ENCODE results near the gene DLK1.

Gene DLK1

GRCh38 chr14:100687386-100687785, 39.3 kb upstream of the DLK1 start:
- no peak overlapping the region for H3K4me3 ChIP-seq (ENCODE audit: control insufficient read depth in 1 of 7, extremely low read depth in 1 of 7, insufficient read depth in 4 of 7, low read depth in 2 of 7, low read length in 6 of 7)
- ChIA-PET POLR2A (no interaction called here), CTCF (interaction anchor here (1.4 kb wide), 1 partner anchor 11 kb away, joined by 3 read pairs; no protein-coding TSS in a partner anchor)
- no peaks in the 10 kb centered on the region for H3K36me3 ChIP-seq (ENCODE audit: control insufficient read depth in 4 of 4, insufficient read depth in 4 of 4, low read length in 3 of 4)
- H3K4me1 ChIP-seq (ENCODE audit: control extremely low read depth in 1 of 4, control insufficient read depth in 4 of 4, insufficient read depth in 4 of 4, low read length in 3 of 4) = peaks cover 7 to 20% (median 9%) of the 10 kb centered on the region in 4 experiments
- DNase-seq = no peak
- no peaks in the 10 kb centered on the region for H3K9me3 ChIP-seq (ENCODE audit: control extremely low read depth in 1 of 5, control insufficient read depth in 4 of 5, insufficient read depth in 2 of 5, low read depth in 1 of 5, low read length in 4 of 5)
- no peak overlapping the region for H3K27ac ChIP-seq (ENCODE audit: insufficient read depth in 1 of 2, low read depth in 1 of 2, low read length in 2 of 2, poor library complexity in 1 of 2, severe bottlenecking in 2 of 2)
- WGBS (ENCODE audit: insufficient coverage) = 96% methylated on average over 10 of the region's 12 CpGs
- no peaks in the 10 kb centered on the region for H3K27me3 ChIP-seq (replicated peaks in 2 of 5; ENCODE audit: control insufficient read depth in 4 of 5, insufficient read depth in 5 of 5, low read length in 4 of 5)

GRCh38 chr14:100688051-100688450, 38.6 kb upstream of the DLK1 start:
- whole genome bisulfite sequencing (ENCODE audit: insufficient coverage) = 87% methylated on average over 10 of the region's 10 CpGs
- H3K4me3 ChIP-seq (ENCODE audit: control insufficient read depth in 1 of 7, extremely low read depth in 1 of 7, insufficient read depth in 4 of 7, low read depth in 2 of 7, low read length in 6 of 7) = no peak overlapping the region
- POLR2A ChIA-PET = no interaction called here
- no peak for DNase-seq
- no peak overlapping the region for H3K27ac ChIP-seq (ENCODE audit: insufficient read depth in 1 of 2, low read depth in 1 of 2, low read length in 2 of 2, poor library complexity in 1 of 2, severe bottlenecking in 2 of 2)
- CTCF ChIA-PET = interaction anchor here (1.4 kb wide), 1 partner anchor 12 kb away, joined by 3 read pairs; no protein-coding TSS in a partner anchor
- H3K27me3 ChIP-seq (replicated peaks in 2 of 5; ENCODE audit: control insufficient read depth in 4 of 5, insufficient read depth in 5 of 5, low read length in 4 of 5) = no peaks in the 10 kb centered on the region
- no peaks in the 10 kb centered on the region for H3K36me3 ChIP-seq (ENCODE audit: control insufficient read depth in 4 of 4, insufficient read depth in 4 of 4, low read length in 3 of 4)
- H3K4me1 ChIP-seq (ENCODE audit: control extremely low read depth in 1 of 4, control insufficient read depth in 4 of 4, insufficient read depth in 4 of 4, low read length in 3 of 4) = peaks cover 7 to 22% (median 9%) of the 10 kb centered on the region in 4 experiments
- H3K9me3 ChIP-seq (ENCODE audit: control extremely low read depth in 1 of 5, control insufficient read depth in 4 of 5, insufficient read depth in 2 of 5, low read depth in 1 of 5, low read length in 4 of 5) = no peaks in the 10 kb centered on the region

- POLR2A ChIA-PET = no interaction called here
- DNase-seq = no peak
- Histone ChIP-seq H3K27ac (ENCODE audit: insufficient read depth in 1 of 2, low read depth in 1 of 2, low read length in 2 of 2, poor library complexity in 1 of 2, severe bottlenecking in 2 of 2) (no peak overlapping the region), H3K36me3 (ENCODE audit: control insufficient read depth in 4 of 4, insufficient read depth in 4 of 4, low read length in 3 of 4) (no peaks in the 10 kb centered on the region), H3K4me3 (ENCODE audit: control insufficient read depth in 1 of 7, extremely low read depth in 1 of 7, insufficient read depth in 4 of 7, low read depth in 2 of 7, low read length in 6 of 7) (no peak overlapping the region), H3K9me3 (ENCODE audit: control extremely low read depth in 1 of 5, control insufficient read depth in 4 of 5, insufficient read depth in 2 of 5, low read depth in 1 of 5, low read length in 4 of 5) (no peaks in the 10 kb centered on the region), H3K27me3 (replicated peaks in 2 of 5; ENCODE audit: control insufficient read depth in 4 of 5, insufficient read depth in 5 of 5, low read length in 4 of 5) (no peaks in the 10 kb centered on the region), H3K4me1 (ENCODE audit: control extremely low read depth in 1 of 4, control insufficient read depth in 4 of 4, insufficient read depth in 4 of 4, low read length in 3 of 4) (peaks cover 3 to 21% (median 4%) of the 10 kb centered on the region in 4 experiments)
- WGBS (ENCODE audit: insufficient coverage) = over 99% methylated on average over 17 of the region's 26 CpGs
- CTCF ChIA-PET = no interaction called here
These were observed 37.9 kb upstream of the DLK1 start for GRCh38 chr14:100688598-100689461.

GRCh38 chr14:100690672-100691071, 36.0 kb upstream of the DLK1 start:
- whole genome bisulfite sequencing (ENCODE audit: insufficient coverage) = 96% methylated on average over 4 of the region's 5 CpGs
- no peak for DNase-seq
- Histone ChIP-seq H3K36me3 (ENCODE audit: control insufficient read depth in 4 of 4, insufficient read depth in 4 of 4, low read length in 3 of 4) (no peaks in the 10 kb centered on the region), H3K27me3 (replicated peaks in 2 of 5; ENCODE audit: control insufficient read depth in 4 of 5, insufficient read depth in 5 of 5, low read length in 4 of 5) (no peaks in the 10 kb centered on the region), H3K4me1 (ENCODE audit: control extremely low read depth in 1 of 4, control insufficient read depth in 4 of 4, insufficient read depth in 4 of 4, low read length in 3 of 4) (peaks cover 0 to 18% (median 0%) of the 10 kb centered on the region in 4 experiments), H3K4me3 (ENCODE audit: control insufficient read depth in 1 of 7, extremely low read depth in 1 of 7, insufficient read depth in 4 of 7, low read depth in 2 of 7, low read length in 6 of 7) (no peak overlapping the region), H3K9me3 (ENCODE audit: control extremely low read depth in 1 of 5, control insufficient read depth in 4 of 5, insufficient read depth in 2 of 5, low read depth in 1 of 5, low read length in 4 of 5) (no peaks in the 10 kb centered on the region), H3K27ac (ENCODE audit: insufficient read depth in 1 of 2, low read depth in 1 of 2, low read length in 2 of 2, poor library complexity in 1 of 2, severe bottlenecking in 2 of 2) (no peak overlapping the region)
- ChIA-PET POLR2A (no interaction called here), CTCF (interaction anchor here (1.5 kb wide), 1 partner anchor 10 kb away, joined by 3 read pairs; no protein-coding TSS in a partner anchor)

GRCh38 chr14:100691395-100692056, 35.2 kb upstream of the DLK1 start:
- ChIA-PET CTCF (interaction anchor here (1.1 to 1.5 kb wide), 2 partner anchors 9 kb away, joined by 3 read pairs; no protein-coding TSS in a partner anchor), POLR2A (no interaction called here)
- Histone ChIP-seq H3K9me3 (ENCODE audit: control extremely low read depth in 1 of 5, control insufficient read depth in 4 of 5, insufficient read depth in 2 of 5, low read depth in 1 of 5, low read length in 4 of 5) (no peaks in the 10 kb centered on the region), H3K4me1 (ENCODE audit: control extremely low read depth in 1 of 4, control insufficient read depth in 4 of 4, insufficient read depth in 4 of 4, low read length in 3 of 4) (peaks cover 0 to 19% (median 0%) of the 10 kb centered on the region in 4 experiments), H3K27me3 (replicated peaks in 2 of 5; ENCODE audit: control insufficient read depth in 4 of 5, insufficient read depth in 5 of 5, low read length in 4 of 5) (no peaks in the 10 kb centered on the region), H3K36me3 (ENCODE audit: control insufficient read depth in 4 of 4, insufficient read depth in 4 of 4, low read length in 3 of 4) (no peaks in the 10 kb centered on the region), H3K4me3 (ENCODE audit: control insufficient read depth in 1 of 7, extremely low read depth in 1 of 7, insufficient read depth in 4 of 7, low read depth in 2 of 7, low read length in 6 of 7) (no peak overlapping the region), H3K27ac (ENCODE audit: insufficient read depth in 1 of 2, low read depth in 1 of 2, low read length in 2 of 2, poor library complexity in 1 of 2, severe bottlenecking in 2 of 2) (no peak overlapping the region)
- 97% methylated on average over 28 of the region's 29 CpGs for WGBS (ENCODE audit: insufficient coverage)
- DNase-seq = no peak

- Histone ChIP-seq H3K9me3 (ENCODE audit: control extremely low read depth in 1 of 5, control insufficient read depth in 4 of 5, insufficient read depth in 2 of 5, low read depth in 1 of 5, low read length in 4 of 5) (no peaks in the 10 kb centered on the region), H3K27me3 (replicated peaks in 2 of 5; ENCODE audit: control insufficient read depth in 4 of 5, insufficient read depth in 5 of 5, low read length in 4 of 5) (no peaks in the 10 kb centered on the region), H3K27ac (ENCODE audit: insufficient read depth in 1 of 2, low read depth in 1 of 2, low read length in 2 of 2, poor library complexity in 1 of 2, severe bottlenecking in 2 of 2) (no peak overlapping the region), H3K36me3 (ENCODE audit: control insufficient read depth in 4 of 4, insufficient read depth in 4 of 4, low read length in 3 of 4) (no peaks in the 10 kb centered on the region), H3K4me1 (ENCODE audit: control extremely low read depth in 1 of 4, control insufficient read depth in 4 of 4, insufficient read depth in 4 of 4, low read length in 3 of 4) (peaks cover 0 to 24% (median 0%) of the 10 kb centered on the region in 4 experiments), H3K4me3 (ENCODE audit: control insufficient read depth in 1 of 7, extremely low read depth in 1 of 7, insufficient read depth in 4 of 7, low read depth in 2 of 7, low read length in 6 of 7) (no peak overlapping the region)
- ChIA-PET POLR2A (no interaction called here), CTCF (interaction anchor here (0.6 to 1.1 kb wide), 2 partner anchors 10 to 69 kb away, joined by 3 read pairs; no protein-coding TSS in a partner anchor)
- DNase-seq = no peak
- 98% methylated on average over 6 of the region's 6 CpGs for WGBS (ENCODE audit: insufficient coverage)
These were observed 34.4 kb upstream of the DLK1 start for GRCh38 chr14:100692256-100692655.
